DOHH2 (cell line): Measurements from ENCODE around the gene POC1B.

Experiments used
- H3F3A ChIP-seq: fragments of 200-600 bp; sonication (generic), shearing (Covaris generic); 2 replicates; pipeline ENCODE4 v1.6.0; 2016; ENCODE audit warnings: antibody characterized with exemption, mild to moderate bottlenecking; ENCODE audit not compliant: control insufficient read depth, insufficient read depth
- H3K27ac ChIP-seq: fragments of 200-600 bp; sonication (generic); 2 replicates; pipeline ENCODE4 v1.5.1; 2014; ENCODE audit warnings: low read depth, mild to moderate bottlenecking, low read length, moderate library complexity
- H3K27me3 ChIP-seq: fragments of 200-600 bp; sonication (generic); 2 replicates; pipeline ENCODE4 v1.6.1; 2014; ENCODE audit warnings: mild to moderate bottlenecking, low read length, mixed read lengths; ENCODE audit not compliant: control insufficient read depth
- H3K36me3 ChIP-seq: fragments of 200-600 bp; sonication (generic); 2 replicates; pipeline ENCODE4 v1.6.1; 2014; ENCODE audit warnings: mild to moderate bottlenecking, low read length, moderate library complexity, mixed read lengths; ENCODE audit not compliant: control insufficient read depth
- H3K4me1 ChIP-seq: fragments of 200-600 bp; sonication (generic); 2 replicates; pipeline ENCODE4 v1.6.1; 2014; ENCODE audit warnings: mild to moderate bottlenecking, low read length, mixed read lengths; ENCODE audit not compliant: control insufficient read depth
- H3K4me2 ChIP-seq: fragments of 200-600 bp; sonication (generic); 2 replicates; pipeline ENCODE4 v1.6.0; 2014; ENCODE audit warnings: mild to moderate bottlenecking, low read length, moderate library complexity
- H3K4me3 ChIP-seq: fragments of 200-600 bp; sonication (generic); 2 replicates; pipeline ENCODE4 v1.5.1; 2014; ENCODE audit warnings: mild to moderate bottlenecking, low read length, mixed read lengths
- H3K79me2 ChIP-seq: fragments of 200-600 bp; sonication (generic); 2 replicates; pipeline ENCODE4 v1.6.1; 2014; ENCODE audit warnings: mild to moderate bottlenecking, low read length, mixed read lengths; ENCODE audit not compliant: control insufficient read depth
- H3K9me2 ChIP-seq: fragments of 200-600 bp; sonication (generic); replicated peaks from 2 replicates; pipeline ENCODE4 v1.6.1; 2014; ENCODE audit warnings: mild to moderate bottlenecking, low read length, mixed read lengths; ENCODE audit not compliant: control insufficient read depth
- H3K9me3 ChIP-seq: fragments of 200-600 bp; sonication (generic); 2 replicates; pipeline ENCODE4 v1.6.1; 2014; ENCODE audit warnings: antibody characterized with exemption, low read length, mixed read lengths; ENCODE audit not compliant: control insufficient read depth, insufficient read depth
- H4K20me1 ChIP-seq: fragments of 200-600 bp; sonication (generic); 2 replicates; pipeline ENCODE4 v1.6.0; 2014; ENCODE audit warnings: low read depth, mild to moderate bottlenecking, antibody characterized with exemption, low read length, moderate library complexity; ENCODE audit not compliant: control insufficient read depth, insufficient read depth
- EZH2phosphoT487 ChIP-seq: fragments of 200-600 bp; sonication (generic); IDR thresholded peaks from 2 replicates; pipeline ENCODE4 v1.6.1; 2017; ENCODE audit warnings: borderline replicate concordance, mild to moderate bottlenecking, antibody characterized with exemption, low read length, moderate library complexity, mixed read lengths
- TF ChIP-seq, protein P1 (sequence below): fragments of 200-600 bp; sonication (generic); IDR thresholded peaks from one replicate; pipeline ENCODE4 v1.5.1; 2014; ENCODE audit warnings: antibody characterized with exemption, mild to moderate bottlenecking, low read depth, low read length; ENCODE audit not compliant: poor library complexity, severe bottlenecking

Gene POC1B

DNA sequence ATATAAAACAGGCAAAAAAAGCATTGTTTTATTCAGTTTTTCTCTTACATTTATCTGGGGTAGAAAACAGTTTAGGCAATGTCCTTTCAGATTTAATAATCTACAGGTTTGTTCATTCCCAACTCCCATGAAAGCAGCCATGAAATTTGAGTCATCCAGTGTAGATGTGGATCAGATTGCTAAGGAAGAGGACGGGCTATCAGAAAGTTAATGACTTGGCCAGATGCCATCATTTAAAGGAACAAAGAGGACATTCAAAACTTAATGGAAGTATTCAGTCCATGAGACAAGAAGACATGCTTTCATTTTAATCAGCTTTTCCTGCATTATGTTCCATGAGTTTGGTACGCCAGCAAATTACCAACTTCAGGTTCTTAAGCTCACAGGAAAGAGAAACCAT lies 31.1 kb upstream of the POC1B start:
- no peak for TF ChIP-seq EZH2phosphoT487
- TF ChIP-seq, protein P1, sequence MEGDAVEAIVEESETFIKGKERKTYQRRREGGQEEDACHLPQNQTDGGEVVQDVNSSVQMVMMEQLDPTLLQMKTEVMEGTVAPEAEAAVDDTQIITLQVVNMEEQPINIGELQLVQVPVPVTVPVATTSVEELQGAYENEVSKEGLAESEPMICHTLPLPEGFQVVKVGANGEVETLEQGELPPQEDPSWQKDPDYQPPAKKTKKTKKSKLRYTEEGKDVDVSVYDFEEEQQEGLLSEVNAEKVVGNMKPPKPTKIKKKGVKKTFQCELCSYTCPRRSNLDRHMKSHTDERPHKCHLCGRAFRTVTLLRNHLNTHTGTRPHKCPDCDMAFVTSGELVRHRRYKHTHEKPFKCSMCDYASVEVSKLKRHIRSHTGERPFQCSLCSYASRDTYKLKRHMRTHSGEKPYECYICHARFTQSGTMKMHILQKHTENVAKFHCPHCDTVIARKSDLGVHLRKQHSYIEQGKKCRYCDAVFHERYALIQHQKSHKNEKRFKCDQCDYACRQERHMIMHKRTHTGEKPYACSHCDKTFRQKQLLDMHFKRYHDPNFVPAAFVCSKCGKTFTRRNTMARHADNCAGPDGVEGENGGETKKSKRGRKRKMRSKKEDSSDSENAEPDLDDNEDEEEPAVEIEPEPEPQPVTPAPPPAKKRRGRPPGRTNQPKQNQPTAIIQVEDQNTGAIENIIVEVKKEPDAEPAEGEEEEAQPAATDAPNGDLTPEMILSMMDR = no peak
- H3K4me2 ChIP-seq = no peak overlapping the region
- no peaks in the 10 kb centered on the region for H3K9me3 ChIP-seq
- no peaks in the 10 kb centered on the region for H3K27me3 ChIP-seq
- no peaks in the 10 kb centered on the region for H3F3A ChIP-seq
- H3K79me2 ChIP-seq = no peaks in the 10 kb centered on the region
- no peak overlapping the region for H3K4me3 ChIP-seq
- no peaks in the 10 kb centered on the region for H3K4me1 ChIP-seq
- H3K9me2 ChIP-seq = no peaks in the 10 kb centered on the region
- no peaks in the 10 kb centered on the region for H3K36me3 ChIP-seq
- H3K27ac ChIP-seq = no peak overlapping the region
- H4K20me1 ChIP-seq = no peaks in the 10 kb centered on the region

DNA sequence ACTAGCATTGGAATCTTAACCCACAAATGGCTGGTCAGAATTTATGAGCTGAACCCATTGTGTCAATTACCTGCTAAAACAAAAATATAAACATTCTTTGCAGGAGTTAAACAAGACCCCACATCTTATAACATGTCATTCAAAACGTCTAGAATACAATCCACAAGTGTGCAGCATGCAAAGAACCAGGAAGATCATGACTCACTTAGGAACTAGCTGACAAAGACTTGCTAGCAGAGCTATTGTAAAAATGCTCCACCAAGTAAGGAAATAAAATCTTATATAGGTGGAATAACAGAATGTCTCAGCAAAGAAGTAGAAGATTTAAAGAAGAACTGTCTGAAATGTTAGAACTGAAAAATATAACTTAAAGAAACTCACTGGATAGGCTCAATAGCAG lies 26.5 kb upstream of the POC1B start:
- H3K4me1 ChIP-seq = no peaks in the 10 kb centered on the region
- no peaks in the 10 kb centered on the region for H3K27me3 ChIP-seq
- H3K27ac ChIP-seq = no peak overlapping the region
- no peak overlapping the region for H3K4me2 ChIP-seq
- H4K20me1 ChIP-seq = no peaks in the 10 kb centered on the region
- no peaks in the 10 kb centered on the region for H3F3A ChIP-seq
- H3K79me2 ChIP-seq = no peaks in the 10 kb centered on the region
- no peak overlapping the region for H3K4me3 ChIP-seq
- H3K9me2 ChIP-seq = no peaks in the 10 kb centered on the region
- TF ChIP-seq, protein P1 = no peak
- TF ChIP-seq EZH2phosphoT487 = no peak
- H3K36me3 ChIP-seq = no peaks in the 10 kb centered on the region
- no peaks in the 10 kb centered on the region for H3K9me3 ChIP-seq

DNA sequence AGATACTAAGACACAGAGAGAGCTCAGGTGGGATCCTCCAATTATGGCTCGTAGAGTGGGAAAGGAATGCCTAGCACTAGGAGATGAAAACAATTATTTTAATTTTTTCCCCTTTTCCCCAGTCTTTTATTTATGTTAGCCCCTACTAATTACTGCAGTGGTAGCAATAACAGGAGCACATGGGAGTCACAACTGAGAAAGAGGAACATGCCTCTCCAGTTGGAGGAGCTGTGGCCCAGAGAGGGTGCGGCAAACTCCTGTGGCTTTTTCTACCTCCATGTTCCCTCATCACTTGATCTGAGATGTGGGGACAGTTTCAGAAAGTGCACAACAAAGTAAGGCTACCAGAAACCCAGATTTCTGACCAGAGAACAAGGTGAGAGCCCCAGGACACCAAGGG lies 25.9 kb upstream of the POC1B start:
- no peaks in the 10 kb centered on the region for H3K36me3 ChIP-seq
- no peak overlapping the region for H3K4me3 ChIP-seq
- no peaks in the 10 kb centered on the region for H3K4me1 ChIP-seq
- no peak overlapping the region for H3K4me2 ChIP-seq
- H3K9me2 ChIP-seq = no peaks in the 10 kb centered on the region
- no peak overlapping the region for H3K27ac ChIP-seq
- no peaks in the 10 kb centered on the region for H3K9me3 ChIP-seq
- H3F3A ChIP-seq = no peaks in the 10 kb centered on the region
- no peaks in the 10 kb centered on the region for H3K27me3 ChIP-seq
- H4K20me1 ChIP-seq = no peaks in the 10 kb centered on the region
- TF ChIP-seq EZH2phosphoT487 = no peak
- H3K79me2 ChIP-seq = no peaks in the 10 kb centered on the region

DNA sequence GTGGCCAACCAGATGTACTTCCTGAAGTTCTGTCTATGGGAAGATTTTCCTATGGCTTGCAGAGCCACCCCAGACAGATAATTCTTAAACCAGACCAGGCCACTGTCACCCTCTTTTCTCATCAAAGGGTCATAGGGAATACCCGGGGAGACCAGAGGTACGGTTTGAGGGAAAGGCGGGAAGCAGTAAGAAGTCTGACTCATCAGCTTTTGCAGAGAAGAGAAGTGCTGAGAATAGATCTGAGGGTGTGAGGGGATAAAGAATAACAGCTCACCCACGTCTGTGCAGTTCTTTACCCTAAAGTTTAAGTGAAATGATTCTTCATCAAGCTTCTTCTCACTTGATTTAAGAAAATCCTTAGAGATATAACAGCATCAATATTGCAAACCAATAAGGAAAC lies 21.3 kb upstream of the POC1B start:
- H3K9me2 ChIP-seq = no peaks in the 10 kb centered on the region
- H3K4me2 ChIP-seq = no peak overlapping the region

More for the DNA sequence above, 21.3 kb upstream of the POC1B start:
- Histone ChIP-seq H3K4me3 (no peak overlapping the region), H3K36me3 (no peaks in the 10 kb centered on the region), H3K79me2 (no peaks in the 10 kb centered on the region), H3K4me1 (peaks cover 14% of the 10 kb centered on the region), H3K9me3 (no peaks in the 10 kb centered on the region), H4K20me1 (no peaks in the 10 kb centered on the region), H3K27ac (no peak overlapping the region), H3F3A (no peaks in the 10 kb centered on the region), H3K27me3 (no peaks in the 10 kb centered on the region)
- no peak for TF ChIP-seq EZH2phosphoT487
- TF ChIP-seq, protein P1 = no peak
